ENCODE data around the gene KLHL40. TPM values are rescaled to one million over a fixed set of nuclear protein-coding genes. Genes with fewer than 3 reads are reported as not detected.

The KLHL40 gene
- total and polyA plus RNA-seq, 9 of the 15 experiments (the other 6 are each of a cell fraction or from before 2014, with no cell fraction given): not detected

GRCh38 chr3:42654331-42655201, 30.8 kb upstream of the KLHL40 start (continued):
- TF ChIP-seq SIN3A (IDR thresholded peaks at IDR 0.05; ENCODE audit: borderline replicate concordance in 2 of 2, control insufficient read depth in 1 of 2, low read depth in 2 of 2, low read length in 2 of 2) (peak in 1 of 2 experiments; percentile 66; a peak in 1 of 4 replicates), CBFA2T3 (IDR thresholded peaks at IDR 0.05) (no peak), MGA (IDR thresholded peaks at IDR 0.05) (peak; percentile 86), PHB (CRISPR knock-in tag; IDR thresholded peaks at IDR 0.05) (no peak), ZNF408 (CRISPR knock-in tag; IDR thresholded peaks at IDR 0.05; ENCODE audit: low read depth) (no peak), MEIS2 (IDR thresholded peaks at IDR 0.05; ENCODE audit: partially characterized antibody) (no peak), E2F6 (IDR thresholded peaks at IDR 0.05; ENCODE audit: borderline replicate concordance in 1 of 2, extremely low read depth in 1 of 2, insufficient read depth in 1 of 2, insufficient read length in 1 of 2, low read depth in 1 of 2, low read length in 1 of 2, poor library complexity in 1 of 2, severe bottlenecking in 1 of 2) (peak; percentile 93 to 97), MEF2D (tag; conservative IDR thresholded peaks at IDR 0.05; ENCODE audit: low read depth) (no peak)
- TF ChIP-seq, protein P1, sequence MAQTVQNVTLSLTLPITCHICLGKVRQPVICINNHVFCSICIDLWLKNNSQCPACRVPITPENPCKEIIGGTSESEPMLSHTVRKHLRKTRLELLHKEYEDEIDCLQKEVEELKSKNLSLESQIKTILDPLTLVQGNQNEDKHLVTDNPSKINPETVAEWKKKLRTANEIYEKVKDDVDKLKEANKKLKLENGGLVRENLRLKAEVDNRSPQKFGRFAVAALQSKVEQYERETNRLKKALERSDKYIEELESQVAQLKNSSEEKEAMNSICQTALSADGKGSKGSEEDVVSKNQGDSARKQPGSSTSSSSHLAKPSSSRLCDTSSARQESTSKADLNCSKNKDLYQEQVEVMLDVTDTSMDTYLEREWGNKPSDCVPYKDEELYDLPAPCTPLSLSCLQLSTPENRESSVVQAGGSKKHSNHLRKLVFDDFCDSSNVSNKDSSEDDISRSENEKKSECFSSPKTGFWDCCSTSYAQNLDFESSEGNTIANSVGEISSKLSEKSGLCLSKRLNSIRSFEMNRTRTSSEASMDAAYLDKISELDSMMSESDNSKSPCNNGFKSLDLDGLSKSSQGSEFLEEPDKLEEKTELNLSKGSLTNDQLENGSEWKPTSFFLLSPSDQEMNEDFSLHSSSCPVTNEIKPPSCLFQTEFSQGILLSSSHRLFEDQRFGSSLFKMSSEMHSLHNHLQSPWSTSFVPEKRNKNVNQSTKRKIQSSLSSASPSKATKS (CRISPR knock-in tag; IDR thresholded peaks at IDR 0.05): no peak
